Mesenchymal stem cell (in vitro differentiated cells and primary cell): ENCODE results near the gene DGCR8.

Source experiments
- DNase-seq: peaks from one replicate; pipeline ENCODE4 v3.0.0-alpha.2; 2013
- H2AFZ ChIP-seq: one replicate; pipeline ENCODE4 v1.6.1; 2013; ENCODE audit warnings: low read depth, mild to moderate bottlenecking, control low read depth, inconsistent platforms, low read length, moderate library complexity
- H2AK5ac ChIP-seq: 2 replicates; pipeline ENCODE4 v1.6.1; 2013; ENCODE audit warnings: low read length, moderate library complexity, mild to moderate bottlenecking, inconsistent platforms; ENCODE audit not compliant: severe bottlenecking
- H2BK120ac ChIP-seq: one replicate; pipeline ENCODE4 v1.6.1; 2013; ENCODE audit warnings: low read depth, mild to moderate bottlenecking, inconsistent platforms, low read length, moderate library complexity
- H2BK12ac ChIP-seq, 2 experiments: one replicate each; pipeline ENCODE4 v1.6.1; 2013; ENCODE audit warnings: inconsistent platforms in 2 of 2, low read length in 2 of 2, mild to moderate bottlenecking in 2 of 2, moderate library complexity in 2 of 2, control low read depth in 1 of 2
- H2BK15ac ChIP-seq: one replicate; pipeline ENCODE4 v1.6.1; 2013; ENCODE audit warnings: mild to moderate bottlenecking, low read depth, inconsistent platforms; ENCODE audit not compliant: poor library complexity, severe bottlenecking
- H2BK5ac ChIP-seq: 2 replicates; pipeline ENCODE4 v1.6.1; 2013; ENCODE audit warnings: low read depth, mild to moderate bottlenecking, low read length, control low read depth, inconsistent platforms; ENCODE audit not compliant: poor library complexity, severe bottlenecking
- H3K14ac ChIP-seq, 2 experiments: one replicate each; pipeline ENCODE4 v1.6.1; 2013; ENCODE audit warnings: inconsistent platforms in 2 of 2, low read length in 2 of 2, control low read depth in 1 of 2, mild to moderate bottlenecking in 1 of 2, moderate library complexity in 1 of 2
- H3K18ac ChIP-seq, 2 experiments: one replicate each; pipeline ENCODE4 v1.6.1; 2013; ENCODE audit warnings: inconsistent platforms in 2 of 2, low read length in 2 of 2, control low read depth in 1 of 2, low read depth in 1 of 2, mild to moderate bottlenecking in 1 of 2
- H3K23ac ChIP-seq, 2 experiments: one replicate each; pipeline ENCODE4 v1.6.1; 2013; ENCODE audit warnings: inconsistent platforms in 2 of 2, low read length in 2 of 2, mild to moderate bottlenecking in 2 of 2, moderate library complexity in 2 of 2, control low read depth in 1 of 2
- H3K27ac ChIP-seq: 2 replicates; pipeline ENCODE4 v1.5.1; 2013; ENCODE audit warnings: mild to moderate bottlenecking, moderate library complexity, low read length, control low read depth, inconsistent platforms; ENCODE audit not compliant: poor library complexity, severe bottlenecking
- H3K27me3 ChIP-seq, 2 experiments: 2 replicates each; pipeline versions ENCODE4 v1.6.1 to v1.7.0; 2013; ENCODE audit warnings: low read length in 2 of 2, mild to moderate bottlenecking in 2 of 2, moderate library complexity in 2 of 2, control low read depth in 1 of 2, inconsistent platforms in 1 of 2; ENCODE audit not compliant: control insufficient read depth in 1 of 2, insufficient read depth in 1 of 2
- H3K36me3 ChIP-seq, 2 experiments: 2 replicates each; pipeline versions ENCODE4 v1.6.1 to v1.7.0; 2013; ENCODE audit warnings: low read length in 2 of 2, control low read depth in 1 of 2, inconsistent platforms in 1 of 2, low read depth in 1 of 2, mild to moderate bottlenecking in 1 of 2; ENCODE audit not compliant: insufficient read depth in 2 of 2, control insufficient read depth in 1 of 2
- H3K4ac ChIP-seq, 2 experiments: one replicate each; pipeline ENCODE4 v1.6.1; 2013; ENCODE audit warnings: inconsistent platforms in 2 of 2, low read length in 2 of 2, mild to moderate bottlenecking in 2 of 2, moderate library complexity in 2 of 2, control low read depth in 1 of 2, low read depth in 1 of 2
- H3K4me1 ChIP-seq: 2 replicates; pipeline ENCODE4 v1.6.1; 2013; ENCODE audit warnings: low read depth, low read length, control low read depth; ENCODE audit not compliant: control insufficient read depth, insufficient read depth
- H3K4me2 ChIP-seq: 2 replicates; pipeline ENCODE4 v1.6.1; 2013; ENCODE audit warnings: low read length, mild to moderate bottlenecking, inconsistent platforms; ENCODE audit not compliant: poor library complexity, severe bottlenecking
- H3K4me3 ChIP-seq, 2 experiments: 2 replicates each; pipeline versions ENCODE4 v1.5.1 to v1.7.0; 2013; ENCODE audit warnings: low read length in 2 of 2, mild to moderate bottlenecking in 2 of 2, control low read depth in 1 of 2, low read depth in 1 of 2; ENCODE audit not compliant: insufficient read depth in 1 of 2
- H3K79me1 ChIP-seq: replicated peaks from 2 replicates; pipeline ENCODE4 v1.6.1; 2013; ENCODE audit warnings: mild to moderate bottlenecking, control low read depth, low read length, inconsistent platforms; ENCODE audit not compliant: poor library complexity, severe bottlenecking
- H3K9ac ChIP-seq: 2 replicates; pipeline ENCODE4 v1.7.0; 2013; ENCODE audit warnings: mild to moderate bottlenecking, low read length, moderate library complexity
- H3K9me3 ChIP-seq: 2 replicates; pipeline ENCODE4 v1.7.0; 2013; ENCODE audit warnings: mild to moderate bottlenecking, low read length; ENCODE audit not compliant: control insufficient read depth
- H4K8ac ChIP-seq: one replicate; pipeline ENCODE4 v1.6.1; 2013; ENCODE audit warnings: inconsistent platforms, mild to moderate bottlenecking, low read length, moderate library complexity
- H4K91ac ChIP-seq: one replicate; pipeline ENCODE4 v1.6.1; 2013; ENCODE audit warnings: mild to moderate bottlenecking, low read length, inconsistent platforms
- WGBS: methylation state at CpG from one replicate; pipeline ENCODE4 v1.1.7; 2013; ENCODE audit warnings: mixed read lengths; 5-methylcytosine and 5-hydroxymethylcytosine counted together

DGCR8 gene

GRCh38 chr22:20150381-20151275 lies 70.6 kb downstream of the DGCR8 start, which contains the start of gene CCDC188:
Gene CCDC188, minus strand, starts transcription at chr22:20151055. Its CDS starts 69 bp downstream, at chr22:20150986.
- no peak within 1 kb of the TSS for H2BK120ac ChIP-seq
- H2BK15ac ChIP-seq, result no peak within 1 kb of the TSS
- no peak within 1 kb of the TSS for H2AFZ ChIP-seq
- no peak within 1 kb of the TSS for H3K23ac ChIP-seq
- H3K27me3 ChIP-seq, result peaks cover 0 to 19% of the 10 kb centered on the region in 2 experiments
- peaks cover 2 to 28% of the 10 kb centered on the region in 2 experiments for H3K36me3 ChIP-seq
- H2BK5ac ChIP-seq, result no peak within 1 kb of the TSS
- no peak within 1 kb of the TSS for H3K18ac ChIP-seq
- no peak within 1 kb of the TSS for H3K4me3 ChIP-seq
- no peak within 1 kb of the TSS for H3K27ac ChIP-seq
- no peak within 1 kb of the TSS for H4K91ac ChIP-seq
- no peaks in the 10 kb centered on the region for H3K9me3 ChIP-seq
- 79% methylated on average over 12 of the region's 14 CpGs for WGBS
- no peak for DNase-seq
- peaks cover 11% of the 10 kb centered on the region for H3K79me1 ChIP-seq
- H3K14ac ChIP-seq, result no peak within 1 kb of the TSS
- no peak within 1 kb of the TSS for H3K4me2 ChIP-seq
- no peak within 1 kb of the TSS for H3K4ac ChIP-seq
- H2AK5ac ChIP-seq, result no peak within 1 kb of the TSS
- peaks cover 22% of the 10 kb centered on the region for H3K4me1 ChIP-seq
- no peak within 1 kb of the TSS for H3K9ac ChIP-seq
- H2BK12ac ChIP-seq, result no peak within 1 kb of the TSS
- H4K8ac ChIP-seq, result peak within 1 kb of the TSS; percentile 41

DNA sequence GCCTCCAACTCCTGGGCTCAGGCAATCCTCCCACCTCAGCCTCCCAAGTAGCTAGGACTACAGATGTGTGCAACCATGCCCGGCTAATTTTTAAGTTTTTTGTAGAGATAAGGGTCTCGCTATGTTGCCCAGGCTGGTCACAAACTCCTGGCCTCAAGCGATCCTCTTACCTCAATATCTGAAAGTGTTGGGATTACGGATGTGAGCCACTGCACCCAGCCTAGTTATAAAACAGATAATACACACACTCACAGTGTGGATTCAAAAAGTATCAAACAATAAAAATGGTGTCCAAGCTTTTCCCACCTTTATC lies 71.2 kb downstream of the DGCR8 start:
- Histone ChIP-seq H3K9me3 (no peaks in the 10 kb centered on the region), H2BK15ac (no peak overlapping the region)
- 91% methylated on average over 4 of the region's 4 CpGs for WGBS

DNA sequence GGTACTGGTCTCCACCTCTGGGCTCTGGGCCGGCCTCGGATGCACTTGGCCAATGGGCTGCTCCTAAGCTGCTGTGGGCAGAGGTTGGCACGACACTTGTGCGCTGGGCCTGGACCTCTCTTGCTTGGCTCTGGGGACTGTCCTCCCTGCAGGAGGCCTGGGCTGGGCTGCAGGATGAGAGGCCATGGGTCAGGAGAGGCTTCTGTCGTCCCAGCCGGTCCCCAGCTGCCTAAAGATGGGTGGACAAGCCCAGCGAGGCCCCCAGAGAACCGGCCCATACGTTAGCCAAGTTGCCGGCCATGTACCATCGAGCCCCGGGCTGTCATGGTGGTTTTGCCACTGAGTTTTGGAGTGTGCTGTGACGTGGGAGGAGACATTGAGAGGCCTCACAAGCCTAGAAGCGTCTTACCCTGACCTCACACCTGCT lies 72.4 kb downstream of the DGCR8 start:
- peaks cover 0 to 27% of the 10 kb centered on the region in 2 experiments for H3K27me3 ChIP-seq
- H2AFZ ChIP-seq, result no peak overlapping the region
- H3K79me1 ChIP-seq, result peaks cover 6% of the 10 kb centered on the region
- 89% methylated on average over 14 of the region's 14 CpGs for WGBS
- H3K4me3 ChIP-seq, result no peak overlapping the region
- H3K14ac ChIP-seq, result no peak overlapping the region
- no peak overlapping the region for H2BK12ac ChIP-seq
- peaks cover 0 to 17% of the 10 kb centered on the region in 2 experiments for H3K36me3 ChIP-seq
- H3K4me1 ChIP-seq, result peaks cover 12% of the 10 kb centered on the region
- no peak overlapping the region for H3K18ac ChIP-seq
- H3K9ac ChIP-seq, result no peak overlapping the region
- peak overlapping the region; percentile 36 for H2BK15ac ChIP-seq
- H4K91ac ChIP-seq, result no peak overlapping the region
- DNase-seq, result no peak
- H3K4ac ChIP-seq, result no peak overlapping the region
- no peak overlapping the region for H2AK5ac ChIP-seq
- H2BK5ac ChIP-seq, result no peak overlapping the region
- H3K27ac ChIP-seq, result no peak overlapping the region
- H3K9me3 ChIP-seq, result no peaks in the 10 kb centered on the region
- H3K4me2 ChIP-seq, result no peak overlapping the region
- H2BK120ac ChIP-seq, result no peak overlapping the region
- H3K23ac ChIP-seq, result no peak overlapping the region
- no peak overlapping the region for H4K8ac ChIP-seq

More for the DNA sequence above, 71.2 kb downstream of the DGCR8 start:
- no peak overlapping the region for H3K14ac ChIP-seq
- peaks cover 0 to 23% of the 10 kb centered on the region in 2 experiments for H3K36me3 ChIP-seq
- no peak overlapping the region for H3K4me3 ChIP-seq
- no peak overlapping the region for H2BK120ac ChIP-seq
- H4K8ac ChIP-seq, result no peak overlapping the region
- no peak overlapping the region for H2BK5ac ChIP-seq
- no peak overlapping the region for H3K23ac ChIP-seq
- H2BK12ac ChIP-seq, result no peak overlapping the region
- peaks cover 9% of the 10 kb centered on the region for H3K79me1 ChIP-seq
- H2AK5ac ChIP-seq, result no peak overlapping the region
- H3K4me1 ChIP-seq, result peaks cover 20% of the 10 kb centered on the region
- no peak overlapping the region for H2AFZ ChIP-seq
- DNase-seq, result no peak
- H3K18ac ChIP-seq, result no peak overlapping the region
- no peak overlapping the region for H3K4ac ChIP-seq
- H3K4me2 ChIP-seq, result no peak overlapping the region
- no peak overlapping the region for H3K27ac ChIP-seq
- H4K91ac ChIP-seq, result no peak overlapping the region
- no peak overlapping the region for H3K9ac ChIP-seq
- H3K27me3 ChIP-seq, result peaks cover 0 to 19% of the 10 kb centered on the region in 2 experiments

DNA sequence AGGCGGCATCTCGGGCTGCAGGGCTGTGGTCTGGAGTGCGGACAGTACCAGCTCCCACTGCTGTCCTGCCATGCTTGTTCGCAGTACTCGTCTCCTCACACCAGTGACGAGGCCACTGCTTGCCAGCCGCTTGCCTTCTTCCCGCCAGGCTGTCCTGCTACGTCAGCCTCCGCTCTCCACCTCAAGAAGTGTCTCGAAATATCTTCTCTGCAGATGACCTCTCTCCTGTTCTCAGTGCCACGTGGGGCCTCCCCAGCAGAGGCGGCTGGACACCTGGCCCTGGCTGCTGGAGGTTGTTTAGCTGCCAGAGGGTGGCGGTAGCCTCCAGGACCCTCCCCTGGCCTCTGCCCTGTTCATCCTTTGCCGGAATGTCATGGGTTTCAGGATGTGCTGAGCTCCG lies 73.9 kb downstream of the DGCR8 start:
- Histone ChIP-seq H2BK5ac (no peak overlapping the region), H2BK15ac (no peak overlapping the region), H3K4me2 (no peak overlapping the region), H4K8ac (peak overlapping the region; percentile 55), H3K4ac (no peak overlapping the region), H2AFZ (no peak overlapping the region), H4K91ac (no peak overlapping the region), H2BK120ac (no peak overlapping the region), H3K14ac (peak overlapping the region in 1 of 2 experiments; percentile 76), H3K27ac (no peak overlapping the region), H3K27me3 (peaks cover 10 to 41% of the 10 kb centered on the region in 2 experiments), H3K23ac (no peak overlapping the region), H3K9me3 (no peaks in the 10 kb centered on the region), H3K79me1 (no peaks in the 10 kb centered on the region), H3K36me3 (peaks cover 0 to 7% of the 10 kb centered on the region in 2 experiments), H2AK5ac (no peak overlapping the region), H3K18ac (peak overlapping the region in 1 of 2 experiments; percentile 42), H3K4me1 (peaks cover 10% of the 10 kb centered on the region), H3K4me3 (no peak overlapping the region), H2BK12ac (no peak overlapping the region), H3K9ac (no peak overlapping the region)
- WGBS, result 74% methylated on average over 16 of the region's 16 CpGs
- no peak for DNase-seq
